ENCODE results near the gene AUTS2.

Gene AUTS2

GRCh38 chr7:70599446-70600190 lies 1001.3 kb downstream of the AUTS2 start:
- DNase-seq, result no peak

- DNase-seq, result no peak
These were observed 1002.7 kb downstream of the AUTS2 start for GRCh38 chr7:70600993-70601392.

- no peak for DNase-seq
These were observed 1003.8 kb downstream of the AUTS2 start for GRCh38 chr7:70602117-70602516.

- no peak for DNase-seq
These were observed 1009.0 kb downstream of the AUTS2 start for GRCh38 chr7:70607281-70607680.

DNA sequence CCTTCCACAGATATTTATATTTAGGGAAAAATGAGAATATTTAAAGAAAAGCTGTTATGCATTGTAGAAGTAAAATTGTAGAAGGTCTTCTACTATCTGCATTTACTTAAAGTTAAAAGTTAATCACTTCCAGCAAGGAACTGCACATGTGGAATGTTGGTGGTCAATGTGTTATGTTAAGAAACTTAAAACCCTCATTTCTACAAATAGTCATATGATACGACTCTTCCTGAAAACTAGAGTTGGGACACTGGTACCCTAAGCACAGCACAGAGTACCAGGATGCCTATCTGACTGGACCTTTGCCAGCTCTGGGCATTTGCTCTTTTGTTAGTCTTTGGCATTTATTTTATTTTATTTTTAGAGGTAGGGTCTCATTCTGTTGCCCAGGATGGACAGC lies 1009.5 kb downstream of the AUTS2 start:
- no peak for DNase-seq

- DNase-seq, result no peak
These were observed 1010.0 kb downstream of the AUTS2 start for GRCh38 chr7:70608229-70608628.

DNA sequence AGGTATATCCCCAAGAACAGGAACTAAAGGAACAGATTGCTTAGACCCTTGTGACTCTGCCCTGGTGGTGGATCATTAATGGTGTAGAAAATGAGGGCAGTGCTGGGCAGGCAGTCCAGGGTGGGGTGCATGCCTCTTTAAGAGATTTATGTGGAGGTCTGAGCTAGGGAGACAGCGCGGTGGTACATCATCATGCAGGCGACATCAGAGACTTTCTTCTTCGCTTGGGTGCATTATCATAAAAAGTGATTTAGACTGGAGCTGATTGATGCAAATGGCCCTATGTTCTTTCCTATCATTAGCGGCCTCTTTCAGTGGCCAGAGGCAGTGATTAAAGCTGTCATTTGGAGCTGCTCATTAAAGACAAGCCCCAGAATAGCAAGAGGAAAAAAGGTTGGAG lies 1014.5 kb downstream of the AUTS2 start:
- DNase-seq, result no peak

DNA sequence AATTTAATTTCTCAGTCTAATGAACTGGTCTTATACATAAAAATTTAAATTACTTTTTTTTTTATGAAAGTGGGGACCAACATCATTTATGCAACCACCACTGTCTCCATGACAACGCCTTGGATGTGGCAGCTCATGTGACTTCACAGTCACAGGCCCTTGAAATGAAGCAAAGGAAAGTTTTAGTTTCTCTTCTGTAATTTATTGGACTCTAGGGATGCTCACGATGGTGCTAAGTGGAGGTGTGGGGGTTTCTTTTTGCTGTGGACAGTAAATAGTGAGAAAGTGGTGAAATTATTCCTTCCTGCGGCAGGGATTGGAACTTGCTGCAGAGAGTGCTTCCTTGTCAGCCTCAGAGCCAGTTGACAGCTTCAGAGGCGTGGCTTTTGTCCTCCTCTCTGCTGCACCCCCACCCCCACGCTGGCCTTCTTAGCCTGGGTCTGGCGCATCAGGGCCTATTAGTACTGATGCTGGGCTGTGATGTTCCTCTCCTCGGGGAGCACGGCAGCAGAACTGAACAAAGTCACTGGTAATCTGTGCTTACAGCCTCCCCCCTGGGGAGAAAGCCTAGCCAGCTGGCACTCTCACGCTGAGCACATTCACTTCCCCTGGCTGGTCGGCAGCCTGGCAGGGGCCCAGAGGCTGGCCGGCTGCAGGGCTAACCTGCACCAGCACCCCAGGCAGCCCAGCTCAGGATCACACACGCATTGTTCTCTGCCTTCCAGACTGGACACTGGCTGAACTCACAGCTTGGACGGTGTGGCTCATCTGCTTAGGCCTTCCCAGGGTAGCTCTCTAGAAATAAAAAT lies 1016.2 kb downstream of the AUTS2 start:
- no peak for DNase-seq

DNA sequence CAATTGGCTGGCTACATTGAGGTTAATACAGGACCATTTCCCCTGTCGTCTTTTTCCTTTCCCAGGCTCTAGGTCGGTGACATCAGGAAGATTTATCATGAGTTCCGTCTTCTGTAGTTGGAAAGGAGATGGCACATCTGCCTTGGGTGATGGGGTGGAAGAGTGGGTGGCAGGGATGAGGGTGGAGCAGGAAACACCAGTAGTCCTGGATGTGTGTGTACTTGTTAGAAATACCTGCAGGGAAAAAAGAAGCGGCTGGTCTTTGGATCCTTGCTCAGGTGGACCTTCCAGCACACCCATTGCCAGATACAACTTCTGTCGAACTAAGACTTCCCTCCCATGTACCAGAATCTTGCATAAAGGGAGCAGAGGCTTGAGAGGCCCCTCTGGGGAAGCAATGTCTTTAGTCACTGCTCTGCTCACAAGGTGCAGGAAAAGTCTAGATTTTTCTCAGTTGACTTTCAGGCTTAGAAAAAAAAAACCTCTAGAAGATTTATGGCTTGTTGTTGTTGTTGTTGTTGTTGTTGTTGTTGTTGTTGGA lies 1016.9 kb downstream of the AUTS2 start:
- DNase-seq, result no peak

- no peak for DNase-seq
These were observed 1017.9 kb downstream of the AUTS2 start for GRCh38 chr7:70616211-70616610.

DNA sequence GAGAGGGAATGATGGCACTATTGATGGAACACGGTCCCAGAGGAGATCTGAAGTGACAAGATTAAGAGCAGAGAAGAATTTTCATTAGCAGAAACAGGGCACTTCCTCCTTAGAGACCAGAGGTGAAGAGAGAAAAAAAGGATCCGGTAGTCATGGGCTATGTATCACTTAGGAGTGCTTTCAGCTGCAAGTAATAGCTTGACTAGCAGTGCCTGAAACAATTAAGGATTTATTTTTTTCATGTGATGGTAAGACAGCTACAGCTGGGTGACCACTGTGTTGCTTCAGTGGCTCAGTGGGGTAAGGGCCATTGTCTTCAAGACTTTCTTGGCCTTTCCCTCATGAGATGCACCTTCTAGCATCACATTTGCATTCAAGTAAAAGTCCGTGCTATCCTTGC lies 1018.5 kb downstream of the AUTS2 start:
- DNase-seq, result no peak

- DNase-seq, result no peak
These were observed 1019.8 kb downstream of the AUTS2 start for GRCh38 chr7:70618020-70618551.

GRCh38 chr7:70619130-70619529 lies 1020.9 kb downstream of the AUTS2 start:
- no peak for DNase-seq

GRCh38 chr7:70619659-70620058 lies 1021.4 kb downstream of the AUTS2 start:
- DNase-seq, result no peak

GRCh38 chr7:70620333-70621055 lies 1022.2 kb downstream of the AUTS2 start:
- no peak for DNase-seq

DNA sequence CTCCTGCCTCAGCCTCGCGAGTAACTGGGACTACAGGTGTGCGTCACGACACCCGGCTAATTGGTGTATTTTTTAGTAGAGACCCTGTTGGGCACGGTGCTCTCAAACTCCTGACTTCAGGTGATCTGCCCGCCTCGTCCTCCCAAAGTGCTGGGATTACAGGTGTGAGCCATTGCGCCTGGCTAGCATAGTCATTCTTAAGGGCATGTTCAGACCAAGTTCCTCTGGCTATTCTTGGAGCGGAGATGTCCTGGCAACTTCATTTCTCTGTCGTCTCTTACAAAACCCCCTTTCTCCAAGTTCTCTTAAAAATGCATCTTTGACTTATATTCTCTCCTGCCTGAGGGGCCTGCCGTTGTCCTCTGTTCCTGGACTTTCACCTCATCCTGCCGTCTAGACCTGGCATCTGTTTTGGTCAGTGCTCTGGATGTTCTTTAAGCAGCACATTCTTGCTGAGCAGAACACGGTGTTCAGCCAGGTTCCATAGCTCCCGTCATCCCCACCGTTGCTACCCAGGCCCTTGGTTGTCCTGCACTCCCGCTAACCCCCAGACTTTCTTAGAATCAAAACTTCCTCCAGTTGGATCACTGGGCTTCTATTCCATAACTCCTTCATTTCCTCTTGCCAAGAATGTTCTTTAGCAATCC lies 1023.8 kb downstream of the AUTS2 start:
- DNase-seq, result no peak

- no peak for DNase-seq
These were observed 1024.7 kb downstream of the AUTS2 start for GRCh38 chr7:70622936-70623335.

GRCh38 chr7:70624500-70625103 lies 1026.3 kb downstream of the AUTS2 start:
- DNase-seq, result no peak

DNA sequence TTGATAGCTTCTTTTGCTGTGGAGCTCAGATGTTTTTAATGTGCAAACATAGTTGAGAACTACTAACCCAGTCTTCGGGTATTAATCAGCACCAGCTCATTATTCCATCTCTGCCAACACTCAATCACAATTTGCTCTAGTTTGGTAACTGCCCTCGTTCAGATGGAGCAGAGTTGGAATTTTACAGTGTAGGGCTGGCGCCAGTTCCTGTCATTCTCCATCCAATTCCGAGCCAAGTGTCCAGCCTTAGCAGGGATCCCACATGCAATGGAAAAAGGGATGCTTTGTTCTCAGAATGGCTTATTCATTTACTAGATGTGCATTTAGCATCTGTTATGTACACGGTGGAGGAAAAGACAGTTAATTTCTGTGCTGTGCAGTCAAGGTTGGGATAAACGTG lies 1029.2 kb downstream of the AUTS2 start:
- no peak for DNase-seq

- DNase-seq, result no peak
These were observed 1032.2 kb downstream of the AUTS2 start for GRCh38 chr7:70630440-70630817.

- DNase-seq, result no peak
These were observed 1032.7 kb downstream of the AUTS2 start for GRCh38 chr7:70630818-70631457.

GRCh38 chr7:70631718-70632117 lies 1033.4 kb downstream of the AUTS2 start:
- DNase-seq, result no peak
